ENCODE data around the gene ECHS1. TPM values are rescaled to one million over a fixed set of nuclear protein-coding genes. Genes with fewer than 3 reads are reported as not detected.

ECHS1 gene
- polyA plus RNA-seq, result 122 and 127 TPM in 2 replicates
- 65.5 and 65.6 TPM in 2 replicates for polyA minus RNA-seq

GRCh38 chr10:133373174-133374090, at the start of gene ECHS1:
ECHS1 (minus strand) TSS chr10:133373354; CDS start chr10:133373333, 21 bp downstream.
- no peaks in the 10 kb centered on the region for H3K9me3 ChIP-seq (ENCODE audit: low read length)
- TF ChIP-seq SMC3 (conservative IDR thresholded peaks at IDR 0.05; ENCODE audit: poor library complexity) (no peak), CTCF (IDR thresholded peaks at IDR 0.05; ENCODE audit: poor library complexity, severe bottlenecking) (no peak), TAF1 (IDR thresholded peaks at IDR 0.05; ENCODE audit: low read depth) (peak; percentile 37), POLR2AphosphoS5 (IDR thresholded peaks at IDR 0.05) (peak; percentile 86), EZH2 (IDR thresholded peaks at IDR 0.05; ENCODE audit: borderline replicate concordance, insufficient read depth, low read length, poor library complexity, severe bottlenecking) (no peak), EP300 (conservative IDR thresholded peaks at IDR 0.05; ENCODE audit: poor library complexity, severe bottlenecking) (no peak), RAD21 (conservative IDR thresholded peaks at IDR 0.05) (peak; percentile 15), MXI1 (conservative IDR thresholded peaks at IDR 0.05; ENCODE audit: poor library complexity, severe bottlenecking) (peak; percentile 65)
- TF ChIP-seq, protein P1, sequence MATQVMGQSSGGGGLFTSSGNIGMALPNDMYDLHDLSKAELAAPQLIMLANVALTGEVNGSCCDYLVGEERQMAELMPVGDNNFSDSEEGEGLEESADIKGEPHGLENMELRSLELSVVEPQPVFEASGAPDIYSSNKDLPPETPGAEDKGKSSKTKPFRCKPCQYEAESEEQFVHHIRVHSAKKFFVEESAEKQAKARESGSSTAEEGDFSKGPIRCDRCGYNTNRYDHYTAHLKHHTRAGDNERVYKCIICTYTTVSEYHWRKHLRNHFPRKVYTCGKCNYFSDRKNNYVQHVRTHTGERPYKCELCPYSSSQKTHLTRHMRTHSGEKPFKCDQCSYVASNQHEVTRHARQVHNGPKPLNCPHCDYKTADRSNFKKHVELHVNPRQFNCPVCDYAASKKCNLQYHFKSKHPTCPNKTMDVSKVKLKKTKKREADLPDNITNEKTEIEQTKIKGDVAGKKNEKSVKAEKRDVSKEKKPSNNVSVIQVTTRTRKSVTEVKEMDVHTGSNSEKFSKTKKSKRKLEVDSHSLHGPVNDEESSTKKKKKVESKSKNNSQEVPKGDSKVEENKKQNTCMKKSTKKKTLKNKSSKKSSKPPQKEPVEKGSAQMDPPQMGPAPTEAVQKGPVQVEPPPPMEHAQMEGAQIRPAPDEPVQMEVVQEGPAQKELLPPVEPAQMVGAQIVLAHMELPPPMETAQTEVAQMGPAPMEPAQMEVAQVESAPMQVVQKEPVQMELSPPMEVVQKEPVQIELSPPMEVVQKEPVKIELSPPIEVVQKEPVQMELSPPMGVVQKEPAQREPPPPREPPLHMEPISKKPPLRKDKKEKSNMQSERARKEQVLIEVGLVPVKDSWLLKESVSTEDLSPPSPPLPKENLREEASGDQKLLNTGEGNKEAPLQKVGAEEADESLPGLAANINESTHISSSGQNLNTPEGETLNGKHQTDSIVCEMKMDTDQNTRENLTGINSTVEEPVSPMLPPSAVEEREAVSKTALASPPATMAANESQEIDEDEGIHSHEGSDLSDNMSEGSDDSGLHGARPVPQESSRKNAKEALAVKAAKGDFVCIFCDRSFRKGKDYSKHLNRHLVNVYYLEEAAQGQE (IDR thresholded peaks at IDR 0.05; ENCODE audit: borderline replicate concordance), result no peak
- H2AFZ ChIP-seq (ENCODE audit: low read depth, low read length), result peak within 1 kb of the TSS; percentile 69
- H3K4me2 ChIP-seq (ENCODE audit: low read length), result peak within 1 kb of the TSS; percentile 86
- H3F3A ChIP-seq (ENCODE audit: insufficient read depth, low read length, poor library complexity, severe bottlenecking), result no peaks in the 10 kb centered on the region
- H4K20me1 ChIP-seq (ENCODE audit: insufficient read depth), result no peaks in the 10 kb centered on the region
- H3K79me2 ChIP-seq (replicated peaks; ENCODE audit: insufficient read depth, low read length), result peaks cover 4% of the 10 kb centered on the region
- H3K27me3 ChIP-seq (ENCODE audit: insufficient read depth, low read depth, low read length), result peaks cover 6% of the 10 kb centered on the region
- no peaks in the 10 kb centered on the region for H3K9me2 ChIP-seq (ENCODE audit: insufficient read depth, low read length)
- H3K36me3 ChIP-seq (ENCODE audit: insufficient read depth, low read length), result no peaks in the 10 kb centered on the region
- peak within 1 kb of the TSS; percentile 51 for H3K27ac ChIP-seq (ENCODE audit: low read length)
- peak within 1 kb of the TSS; percentile 84 for H3K9ac ChIP-seq (ENCODE audit: low read length)
- H3K4me3 ChIP-seq (ENCODE audit: low read length), result peak within 1 kb of the TSS; percentile 83

- Histone ChIP-seq H3K9me2 (ENCODE audit: insufficient read depth, low read length) (no peaks in the 10 kb centered on the region), H3K9ac (ENCODE audit: low read length) (no peak overlapping the region), H3K79me2 (replicated peaks; ENCODE audit: insufficient read depth, low read length) (no peaks in the 10 kb centered on the region), H3K4me3 (ENCODE audit: low read length) (no peak overlapping the region), H3K27ac (ENCODE audit: low read length) (no peak overlapping the region), H3K36me3 (ENCODE audit: insufficient read depth, low read length) (no peaks in the 10 kb centered on the region), H3K4me2 (ENCODE audit: low read length) (no peak overlapping the region), H3F3A (ENCODE audit: insufficient read depth, low read length, poor library complexity, severe bottlenecking) (no peaks in the 10 kb centered on the region), H4K20me1 (ENCODE audit: insufficient read depth) (no peaks in the 10 kb centered on the region), H2AFZ (ENCODE audit: low read depth, low read length) (no peak overlapping the region), H3K27me3 (ENCODE audit: insufficient read depth, low read depth, low read length) (no peaks in the 10 kb centered on the region), H3K9me3 (ENCODE audit: low read length) (no peaks in the 10 kb centered on the region)
- TF ChIP-seq, protein P1 (IDR thresholded peaks at IDR 0.05; ENCODE audit: borderline replicate concordance), result no peak
- no peak for TF ChIP-seq SMC3 (conservative IDR thresholded peaks at IDR 0.05; ENCODE audit: poor library complexity)
- TF ChIP-seq CTCF (IDR thresholded peaks at IDR 0.05; ENCODE audit: poor library complexity, severe bottlenecking), result no peak
- TF ChIP-seq RAD21 (conservative IDR thresholded peaks at IDR 0.05), result no peak
- TF ChIP-seq MXI1 (conservative IDR thresholded peaks at IDR 0.05; ENCODE audit: poor library complexity, severe bottlenecking), result no peak
These were observed 49.2 kb upstream of the ECHS1 start for GRCh38 chr10:133422223-133422806.

All from neural cell (in vitro differentiated cells).